Keratinocyte (primary cell): ENCODE data around the gene OS9. TPM values are rescaled to one million over a fixed set of nuclear protein-coding genes. Genes with fewer than 3 reads are reported as not detected.
"Not testable (repeated sequence)": the region's sequence is repeated elsewhere in the genome, so short reads cannot be mapped to it uniquely, and the experiment has no call there.

Experiments
- DNase-seq: peaks from one replicate; pipeline ENCODE4 v3.0.0-alpha.2; 2011; ENCODE audit warnings: low read depth, missing footprints, low spot score
- FAIRE-seq: peaks from 2 replicates; lab custom pipeline; 2011; peaks lifted over from hg19 to GRCh38; lab: Jason Lieb, UNC
- H2AFZ ChIP-seq: 2 replicates; pipeline ENCODE4 v1.6.0; 2012; ENCODE audit warnings: low read length, control low read depth, inconsistent platforms; ENCODE audit not compliant: control insufficient read depth
- H3K27ac ChIP-seq: 2 replicates; pipeline ENCODE4 v1.5.1; 2011; ENCODE audit warnings: low read length; ENCODE audit not compliant: control insufficient read depth, insufficient read depth
- H3K27me3 ChIP-seq: 3 replicates; pipeline ENCODE4 v1.6.0; 2011; ENCODE audit warnings: low read length; ENCODE audit not compliant: control insufficient read depth, insufficient read depth; ENCODE audit errors: extremely low read depth
- H3K36me3 ChIP-seq, 2 experiments: 2 replicates in 1 of 2; 3 replicates in 1 of 2; pipeline ENCODE4 v1.5.1; 2011; ENCODE audit warnings: low read length in 2 of 2, mild to moderate bottlenecking in 1 of 2; ENCODE audit not compliant: control insufficient read depth in 2 of 2, insufficient read depth in 2 of 2; ENCODE audit errors: extremely low read depth in 1 of 2
- H3K4me1 ChIP-seq: 3 replicates; pipeline ENCODE4 v1.5.1; 2011; ENCODE audit warnings: low read length; ENCODE audit not compliant: control insufficient read depth, insufficient read depth; ENCODE audit errors: extremely low read depth
- H3K4me2 ChIP-seq: 3 replicates; pipeline ENCODE4 v1.6.0; 2011; ENCODE audit warnings: low read depth, low read length; ENCODE audit not compliant: control insufficient read depth, insufficient read depth; ENCODE audit errors: extremely low read depth
- H3K4me3 ChIP-seq, 3 experiments: fragments of 200-600 bp in 1 of 3; sonication (generic) in 1 of 3; 2 replicates in 2 of 3; 3 replicates in 1 of 3; pipeline ENCODE4 v1.5.1; 2011 to 2016; ENCODE audit warnings: low read length in 3 of 3, mild to moderate bottlenecking in 3 of 3, control low read depth in 2 of 3, inconsistent platforms in 1 of 3, low read depth in 1 of 3, mixed read lengths in 1 of 3, mixed run types in 1 of 3, moderate library complexity in 1 of 3; ENCODE audit not compliant: control insufficient read depth in 2 of 3, insufficient read depth in 2 of 3; ENCODE audit errors: extremely low read depth in 1 of 3
- H3K79me2 ChIP-seq: 2 replicates; pipeline ENCODE4 v1.6.0; 2012; ENCODE audit warnings: low read length; ENCODE audit not compliant: control insufficient read depth, insufficient read depth
- H3K9ac ChIP-seq: 3 replicates; pipeline ENCODE4 v1.6.0; 2011; ENCODE audit warnings: low read length; ENCODE audit not compliant: control insufficient read depth, insufficient read depth; ENCODE audit errors: extremely low read depth
- H3K9me1 ChIP-seq: 3 replicates; pipeline ENCODE4 v1.6.0; 2011; ENCODE audit warnings: low read length; ENCODE audit not compliant: control insufficient read depth, insufficient read depth; ENCODE audit errors: extremely low read depth
- H3K9me3 ChIP-seq: 2 replicates; pipeline ENCODE4 v1.5.1; 2012; ENCODE audit warnings: low read depth, low read length; ENCODE audit not compliant: control insufficient read depth
- H4K20me1 ChIP-seq: 3 replicates; pipeline ENCODE4 v1.6.0; 2011; ENCODE audit warnings: low read length; ENCODE audit not compliant: control insufficient read depth, insufficient read depth; ENCODE audit errors: extremely low read depth
- CTCF ChIP-seq, 3 experiments: IDR thresholded peaks in 1 of 3; conservative IDR thresholded peaks in 1 of 3; optimal IDR thresholded peaks in 1 of 3; 2 replicates in 2 of 3; 3 replicates in 1 of 3; pipeline versions ENCODE3 to v1.5.1; 2011; ENCODE audit warnings: low read length in 3 of 3, mild to moderate bottlenecking in 3 of 3, moderate library complexity in 2 of 3, control low read depth in 1 of 3, inconsistent platforms in 1 of 3; ENCODE audit not compliant: insufficient read depth in 2 of 3; ENCODE audit errors: extremely low read depth in 1 of 3
- EZH2 ChIP-seq: IDR thresholded peaks from one replicate; pipeline ENCODE4 v1.6.1; 2012; ENCODE audit warnings: inconsistent platforms, mild to moderate bottlenecking, low read length, moderate library complexity
- dilution Hi-C: fragments of 300-500 bp; cut with MboI; formaldehyde crosslinking; loops from one replicate; pipeline ENCODE4 v1.7.0; 2020; ENCODE audit warnings: low sequenced_read_pairs; ENCODE audit not compliant: extremely low pct_ligation_motif_present
- polyA plus RNA-seq, 5 experiments: library from polyadenylated mRNA; depleted of rRNA in 3 of 5; stranded (reverse) in 3 of 5; stranded (forward) in 1 of 5; unstranded in 1 of 5; fragments of >200 nt; gene quantifications; 1 replicate in 1 of 5; 2 replicates in 3 of 5; 3 replicates in 1 of 5; pipeline versions ENCODE4 v1.2.1 to v1.2.3, GENCODE V29; 2011 to 2012; ENCODE audit warnings: missing spikeins in 2 of 5, low read depth in 1 of 5, low replicate concordance in 1 of 5

OS9 gene
- polyA plus RNA-seq, 1 donor (not counting 4 experiments of a cell fraction or from before 2014, with no cell fraction given): 82.2 TPM

GRCh38 chr12:57712701-57713100 is 18.8 kb downstream of the OS9 start:
- FAIRE-seq (no peak), DNase-seq (no peak)
- H3K79me2 ChIP-seq: no peaks in the 10 kb centered on the region
- H4K20me1 ChIP-seq: no peaks in the 10 kb centered on the region
- no peak overlapping the region for H2AFZ ChIP-seq
- dilution Hi-C loops: no loop called here
- no peak overlapping the region for H3K4me2 ChIP-seq
- no peaks in the 10 kb centered on the region for H3K9me1 ChIP-seq
- H3K36me3 ChIP-seq: peaks cover 4 to 5% of the 10 kb centered on the region in 2 experiments
- H3K9me3 ChIP-seq: no peaks in the 10 kb centered on the region
- no peaks in the 10 kb centered on the region for H3K27me3 ChIP-seq
- no peak for TF ChIP-seq EZH2
- no peak for TF ChIP-seq CTCF (optimal IDR thresholded peaks at IDR 0.05 in 1 of 3, IDR thresholded peaks at IDR 0.05 in 1 of 3, conservative IDR thresholded peaks at IDR 0.05 in 1 of 3; ENCODE audit: extremely low read depth in 1 of 3, insufficient read depth in 2 of 3, low read length in 3 of 3)
- H3K4me1 ChIP-seq: no peaks in the 10 kb centered on the region
- no peak overlapping the region for H3K4me3 ChIP-seq
- no peak overlapping the region for H3K9ac ChIP-seq
- H3K27ac ChIP-seq: no peak overlapping the region

- no peak for FAIRE-seq
Measured at GRCh38 chr12:57713209-57713608, 19.3 kb downstream of the OS9 start.

GRCh38 chr12:57715036-57715748 is 21.3 kb downstream of the OS9 start:
- H2AFZ ChIP-seq, H3K4me1 ChIP-seq, H3K79me2 ChIP-seq, H3K4me2 ChIP-seq, H4K20me1 ChIP-seq, H3K9me1 ChIP-seq, dilution Hi-C loops, H3K4me3 ChIP-seq, H3K27me3 ChIP-seq, H3K9me3 ChIP-seq, H3K9ac ChIP-seq, DNase-seq, H3K27ac ChIP-seq, FAIRE-seq: not testable (repeated sequence)
- peaks cover 5 to 14% of the 10 kb centered on the region in 2 experiments for H3K36me3 ChIP-seq

More at GRCh38 chr12:57713209-57713608, 19.3 kb downstream of the OS9 start:
- no peaks in the 10 kb centered on the region for H3K4me1 ChIP-seq
- H3K4me3 ChIP-seq: no peak overlapping the region
- no peaks in the 10 kb centered on the region for H3K9me1 ChIP-seq
- H3K36me3 ChIP-seq: peaks cover 5 to 7% of the 10 kb centered on the region in 2 experiments
- H4K20me1 ChIP-seq: no peaks in the 10 kb centered on the region
- no peak overlapping the region for H3K27ac ChIP-seq
- TF ChIP-seq EZH2 (no peak), CTCF (optimal IDR thresholded peaks at IDR 0.05 in 1 of 3, IDR thresholded peaks at IDR 0.05 in 1 of 3, conservative IDR thresholded peaks at IDR 0.05 in 1 of 3; ENCODE audit: extremely low read depth in 1 of 3, insufficient read depth in 2 of 3, low read length in 3 of 3) (no peak)
- H3K27me3 ChIP-seq: no peaks in the 10 kb centered on the region
- dilution Hi-C loops: no loop called here
- DNase-seq: no peak
- H3K9ac ChIP-seq: no peak overlapping the region
- H3K4me2 ChIP-seq: no peak overlapping the region
- no peaks in the 10 kb centered on the region for H3K9me3 ChIP-seq
- H2AFZ ChIP-seq: no peak overlapping the region
- no peaks in the 10 kb centered on the region for H3K79me2 ChIP-seq
